GM12873 (cell line): ENCODE measurements around the gene DUSP23.

ENCODE experiments used
- TF ChIP-seq, protein P1 (sequence below): IDR thresholded peaks from 2 replicates; pipeline ENCODE4 v1.5.1; 2012; ENCODE audit warnings: low read depth, mild to moderate bottlenecking, moderate library complexity, low read length, control low read depth; ENCODE audit not compliant: insufficient read depth; ENCODE audit errors: missing control alignments

Gene DUSP23

DNA sequence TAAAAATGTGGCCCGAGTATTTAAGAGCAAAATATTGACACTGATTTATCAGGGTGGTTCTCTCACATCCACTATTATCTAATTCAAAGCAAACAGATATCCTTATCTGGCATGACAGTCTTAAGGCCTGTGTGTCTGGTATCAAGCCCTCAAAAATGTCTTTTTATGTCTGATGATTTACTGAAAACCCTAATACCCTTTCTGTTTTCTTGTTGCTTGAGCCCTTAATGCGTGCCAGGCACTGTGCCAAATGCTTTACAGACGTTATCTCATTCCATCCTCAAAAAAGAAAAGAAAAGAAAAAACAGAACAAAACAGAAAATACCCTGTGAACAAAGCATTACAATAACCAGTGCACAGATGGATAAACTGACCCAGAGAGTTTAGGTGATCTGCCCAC, 5.7 kb downstream of the DUSP23 start:
- TF ChIP-seq, protein P1, sequence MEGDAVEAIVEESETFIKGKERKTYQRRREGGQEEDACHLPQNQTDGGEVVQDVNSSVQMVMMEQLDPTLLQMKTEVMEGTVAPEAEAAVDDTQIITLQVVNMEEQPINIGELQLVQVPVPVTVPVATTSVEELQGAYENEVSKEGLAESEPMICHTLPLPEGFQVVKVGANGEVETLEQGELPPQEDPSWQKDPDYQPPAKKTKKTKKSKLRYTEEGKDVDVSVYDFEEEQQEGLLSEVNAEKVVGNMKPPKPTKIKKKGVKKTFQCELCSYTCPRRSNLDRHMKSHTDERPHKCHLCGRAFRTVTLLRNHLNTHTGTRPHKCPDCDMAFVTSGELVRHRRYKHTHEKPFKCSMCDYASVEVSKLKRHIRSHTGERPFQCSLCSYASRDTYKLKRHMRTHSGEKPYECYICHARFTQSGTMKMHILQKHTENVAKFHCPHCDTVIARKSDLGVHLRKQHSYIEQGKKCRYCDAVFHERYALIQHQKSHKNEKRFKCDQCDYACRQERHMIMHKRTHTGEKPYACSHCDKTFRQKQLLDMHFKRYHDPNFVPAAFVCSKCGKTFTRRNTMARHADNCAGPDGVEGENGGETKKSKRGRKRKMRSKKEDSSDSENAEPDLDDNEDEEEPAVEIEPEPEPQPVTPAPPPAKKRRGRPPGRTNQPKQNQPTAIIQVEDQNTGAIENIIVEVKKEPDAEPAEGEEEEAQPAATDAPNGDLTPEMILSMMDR, result no peak

DNA sequence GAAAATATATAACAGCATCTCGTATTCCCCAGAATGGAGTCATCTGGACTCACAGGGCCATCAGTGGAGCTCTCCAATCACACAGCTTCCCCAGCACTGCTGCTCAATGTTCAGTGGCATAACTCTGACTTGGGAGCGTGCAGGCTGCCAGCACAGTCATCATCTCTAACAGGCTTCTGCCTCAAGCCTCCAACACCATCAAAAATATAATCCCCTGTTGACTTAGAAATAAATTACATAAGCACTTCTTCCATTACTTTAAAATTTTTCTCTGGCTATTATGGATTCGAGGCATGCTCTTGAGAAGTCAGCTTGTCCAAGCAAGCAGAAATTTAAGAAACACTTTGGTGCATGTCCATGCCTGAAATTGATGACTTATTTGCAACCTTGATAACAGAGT, 6.2 kb downstream of the DUSP23 start:
- TF ChIP-seq, protein P1, result no peak

DNA sequence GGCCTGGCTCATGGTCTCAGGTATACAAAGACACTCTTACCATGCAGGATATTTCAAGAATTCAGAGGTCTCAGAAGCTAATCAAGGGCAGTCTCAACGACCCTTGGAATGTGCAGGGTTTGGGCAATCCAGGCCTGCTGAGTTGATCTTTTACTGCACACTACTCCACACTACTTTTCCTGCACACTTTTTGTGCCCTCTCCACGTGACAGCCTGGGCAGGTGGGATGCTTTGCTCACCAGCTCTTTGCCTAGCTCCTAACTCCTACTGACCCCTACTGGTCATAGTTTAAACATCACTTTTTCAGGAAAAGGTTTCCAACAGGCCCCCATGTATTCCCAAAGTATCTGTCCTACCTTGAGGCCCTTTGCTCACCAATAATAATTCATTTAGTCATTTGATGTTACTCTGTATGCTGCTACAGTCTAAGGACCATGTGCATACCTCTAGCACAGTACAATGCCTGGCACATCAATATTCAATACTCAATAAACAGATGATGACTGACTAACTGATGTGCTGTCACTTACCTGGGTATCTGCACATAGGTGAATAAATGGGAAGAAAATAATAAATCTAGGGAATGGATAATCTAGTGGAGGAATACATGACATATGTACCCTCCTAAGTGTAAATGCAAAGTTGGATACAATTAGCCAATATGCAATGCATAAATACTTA, 9.6 kb downstream of the DUSP23 start:
- TF ChIP-seq, protein P1, result peak; percentile 79

- TF ChIP-seq, protein P1, result no peak
Observed at GRCh38 chr1:159791031-159791430, 10.3 kb downstream of the DUSP23 start.

DNA sequence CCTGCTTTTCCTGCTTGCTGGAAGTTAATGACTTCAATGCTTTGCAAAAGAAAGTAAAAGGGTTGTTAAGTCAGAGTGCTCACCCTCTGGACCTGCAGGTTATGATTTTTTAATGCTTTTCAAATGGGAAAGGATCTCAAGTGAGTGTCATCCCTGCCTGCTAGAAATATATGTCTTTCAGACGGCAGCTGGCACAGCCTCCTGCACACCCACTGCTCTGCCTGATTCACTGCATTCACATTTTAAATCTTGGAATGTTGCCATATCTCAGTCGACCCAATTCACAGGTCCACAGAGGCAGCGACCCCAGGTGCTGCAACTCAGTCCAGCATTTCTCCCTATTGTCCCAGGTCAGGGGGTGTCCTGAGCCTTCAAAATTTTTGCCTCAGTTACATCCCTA, 10.7 kb downstream of the DUSP23 start:
- TF ChIP-seq, protein P1, result no peak

DNA sequence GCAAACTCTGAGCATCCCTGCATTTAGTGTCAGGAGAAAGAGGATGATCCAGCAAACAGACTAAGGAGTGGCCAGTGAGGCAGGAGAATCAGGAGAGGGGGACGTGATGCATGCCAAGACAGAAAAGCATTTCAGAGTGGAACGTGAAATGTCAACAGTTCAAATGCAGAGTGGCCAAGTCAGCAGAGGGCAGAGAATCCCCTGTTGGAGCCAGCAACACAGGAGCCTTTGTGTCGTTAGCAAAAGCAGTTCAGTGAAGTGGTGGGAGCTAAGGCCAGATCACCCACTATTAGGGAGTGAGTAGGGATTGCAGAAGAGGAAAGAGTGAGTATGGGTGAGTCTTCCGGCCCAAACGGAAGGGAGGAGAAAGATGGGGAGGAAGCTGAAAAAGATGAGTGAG, 14.8 kb downstream of the DUSP23 start:
- TF ChIP-seq, protein P1, result no peak

DNA sequence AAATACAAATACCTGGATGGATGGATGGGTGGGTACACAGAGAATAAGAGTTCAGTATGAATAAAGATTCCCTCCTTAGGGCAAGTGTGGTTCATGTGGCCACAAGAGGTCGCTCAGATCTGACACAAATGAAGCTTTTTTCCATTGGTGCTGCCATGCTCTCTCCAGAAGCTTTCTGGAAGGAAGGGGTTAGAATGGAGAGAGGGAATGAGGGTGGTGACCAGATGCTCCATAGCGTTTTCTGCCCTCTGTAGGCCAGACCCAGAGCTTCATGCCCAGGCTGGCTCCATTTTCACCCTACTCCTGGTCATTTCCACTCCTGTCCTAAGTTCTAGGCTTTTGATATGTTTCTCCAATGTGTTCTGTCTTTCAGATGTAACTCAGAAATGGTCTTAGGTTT, 18.1 kb downstream of the DUSP23 start:
- TF ChIP-seq, protein P1, result peak; percentile 80
